ENCODE data around the gene VWA1.
"Not testable (repeated sequence)": the region's sequence is repeated elsewhere in the genome, so short reads cannot be mapped to it uniquely, and the experiment has no call there.

VWA1 gene

GRCh38 chr1:1424707-1425106, 10.8 kb upstream of the VWA1 start:
- DNase-seq, result no peak

GRCh38 chr1:1425426-1425752, 10.1 kb upstream of the VWA1 start:
- no peak for DNase-seq

GRCh38 chr1:1425753-1426495, 9.6 kb upstream of the VWA1 start:
- DNase-seq, result no peak

GRCh38 chr1:1426496-1427105, 8.9 kb upstream of the VWA1 start:
- DNase-seq, result no peak

- DNase-seq, result no peak
Observed at GRCh38 chr1:1427106-1427819, 8.2 kb upstream of the VWA1 start.

- no peak for DNase-seq
Observed at GRCh38 chr1:1427820-1428148, 7.7 kb upstream of the VWA1 start.

GRCh38 chr1:1428174-1428573, 7.3 kb upstream of the VWA1 start:
- no peak for DNase-seq

GRCh38 chr1:1428967-1429366, 6.5 kb upstream of the VWA1 start:
- DNase-seq, result not testable (repeated sequence)

- no peak for DNase-seq
Observed at GRCh38 chr1:1429671-1430073, 5.8 kb upstream of the VWA1 start.

- DNase-seq, result peak; percentile 28
Observed at GRCh38 chr1:1430114-1430982, 5.1 kb upstream of the VWA1 start.

GRCh38 chr1:1430992-1431844, 4.3 kb upstream of the VWA1 start:
- DNase-seq, result no peak

GRCh38 chr1:1431845-1432273, 3.6 kb upstream of the VWA1 start:
- no peak for DNase-seq

- peak; percentile 23 for DNase-seq
Observed at GRCh38 chr1:1432274-1432950, 3.1 kb upstream of the VWA1 start.

- DNase-seq, result no peak
Observed at GRCh38 chr1:1432951-1433803, 2.3 kb upstream of the VWA1 start.

GRCh38 chr1:1433804-1434130, 1.7 kb upstream of the VWA1 start:
- no peak for DNase-seq

GRCh38 chr1:1434131-1434823, 1.2 kb upstream of the VWA1 start:
- no peak for DNase-seq

GRCh38 chr1:1434824-1435105, 725 bp upstream of the VWA1 start:
- no peak for DNase-seq

GRCh38 chr1:1435911-1436629, 580 bp downstream of the VWA1 start:
- DNase-seq, result no peak

- no peak for DNase-seq
Observed at GRCh38 chr1:1436630-1437032, 1.1 kb downstream of the VWA1 start.

Measured in NCI-H524 treated with DMSO at 0.1 percent for 48 hours (cell line).